G401.6 (cell line): ENCODE data around the gene SYT17.

Experiments used
- FAIRE-seq: peaks from 2 replicates; lab custom pipeline; 2012; peaks lifted over from hg19 to GRCh38; lab: Jason Lieb, UNC

Gene SYT17

DNA sequence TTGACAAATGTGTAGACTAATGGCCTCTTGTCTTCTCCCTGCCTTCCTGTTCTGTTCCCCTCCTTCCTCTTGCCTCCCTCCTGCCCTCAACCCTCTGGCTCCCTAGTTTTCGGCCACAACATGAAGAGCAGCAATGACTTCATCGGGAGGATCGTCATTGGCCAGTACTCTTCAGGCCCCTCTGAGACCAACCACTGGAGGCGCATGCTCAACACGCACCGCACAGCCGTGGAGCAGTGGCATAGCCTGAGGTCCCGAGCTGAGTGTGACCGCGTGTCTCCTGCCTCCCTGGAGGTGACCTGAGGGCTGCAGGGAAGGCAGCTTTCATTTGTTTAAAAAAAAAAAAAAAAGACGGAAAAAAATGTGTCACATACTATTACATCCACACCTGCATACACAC is 98.7 kb downstream of the SYT17 start:
- no peak for FAIRE-seq

DNA sequence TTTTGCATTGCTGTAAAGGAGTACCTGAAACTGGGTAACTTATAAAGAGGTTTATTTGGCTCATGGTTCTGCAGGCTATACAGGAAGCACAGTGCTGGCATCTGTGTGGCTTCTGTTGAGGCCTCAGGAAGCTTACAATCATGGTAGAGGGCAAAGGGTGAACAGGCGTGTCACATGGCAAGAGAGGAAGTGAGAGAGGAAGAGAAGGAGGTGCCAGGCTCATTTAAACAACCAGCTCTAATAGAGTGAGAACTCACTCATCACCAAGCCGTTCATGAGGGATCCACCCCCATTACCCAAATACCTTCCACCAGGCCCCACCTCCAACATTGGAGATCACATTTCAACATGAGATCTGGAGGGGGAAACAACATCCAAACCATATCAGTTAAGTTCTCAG is 101.1 kb downstream of the SYT17 start:
- no peak for FAIRE-seq

- FAIRE-seq = no peak
Measured at GRCh38 chr16:19274165-19274797, 106.2 kb downstream of the SYT17 start.

DNA sequence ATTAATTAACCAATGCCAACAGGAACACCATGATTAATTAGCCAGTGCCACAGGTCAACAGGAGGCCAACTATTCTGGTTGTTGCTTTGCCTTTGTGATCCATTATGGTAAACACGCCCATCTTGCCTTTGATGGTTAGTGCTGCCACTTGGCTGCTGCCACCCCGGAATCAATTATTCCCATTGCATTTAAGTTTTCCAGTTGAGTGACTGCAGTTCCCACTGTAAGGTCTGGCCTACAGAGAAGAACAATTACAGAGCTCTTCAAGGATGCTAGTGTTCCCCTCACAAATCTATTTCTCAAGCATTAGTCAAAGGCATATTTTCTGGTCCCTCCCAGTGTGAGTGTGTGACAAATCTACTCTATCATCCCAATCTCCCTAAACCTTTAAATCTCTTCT is 110.4 kb downstream of the SYT17 start:
- no peak for FAIRE-seq

- no peak for FAIRE-seq
Measured at GRCh38 chr16:19281246-19281645, 113.2 kb downstream of the SYT17 start.

DNA sequence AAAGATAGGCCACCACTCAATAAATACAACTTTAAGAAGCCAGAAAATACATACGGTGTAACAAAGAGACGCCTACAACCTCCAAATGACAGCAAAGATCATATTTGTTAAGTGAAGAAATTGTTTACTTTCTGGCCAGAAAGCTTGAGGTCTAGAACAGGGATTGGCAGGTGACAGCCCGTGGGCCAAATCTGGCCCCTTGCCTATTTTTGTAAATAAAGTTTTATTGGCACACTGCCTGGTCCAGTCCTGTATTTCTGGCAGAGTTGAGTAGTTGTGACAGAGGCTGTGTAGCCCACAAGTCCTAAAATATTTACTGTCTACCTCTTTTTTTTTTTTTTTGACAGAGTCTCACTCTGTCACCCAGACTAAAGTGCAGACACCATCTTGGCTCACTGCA is 114.1 kb downstream of the SYT17 start:
- no peak for FAIRE-seq

GRCh38 chr16:19283637-19284036 is 115.6 kb downstream of the SYT17 start:
- FAIRE-seq = no peak

DNA sequence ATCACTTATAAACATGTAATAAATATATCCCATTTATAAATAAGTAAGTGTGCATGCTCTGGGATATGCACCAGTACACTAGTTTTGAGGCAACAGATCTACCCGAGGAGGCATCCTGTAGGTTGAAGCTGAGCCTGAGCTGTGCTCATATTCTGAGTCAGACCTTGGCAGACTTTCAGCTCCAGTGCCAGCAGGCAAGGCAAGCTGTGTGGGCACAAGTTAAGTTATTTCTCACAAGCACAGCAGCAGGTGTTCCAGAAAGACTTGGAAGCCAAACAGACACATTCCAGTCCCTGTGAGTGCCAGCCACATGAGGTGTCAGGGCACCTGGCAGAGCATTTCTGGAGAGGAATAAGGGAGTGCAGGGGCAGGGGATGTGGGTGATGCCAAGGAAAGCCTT is 116.2 kb downstream of the SYT17 start:
- no peak for FAIRE-seq

- FAIRE-seq = no peak
Measured at GRCh38 chr16:19285431-19285830, 117.4 kb downstream of the SYT17 start, which contains the start of gene CLEC19A. Gene CLEC19A (plus strand): TSS chr16:19285731. CDS start chr16:19285852, 121 bp downstream.

DNA sequence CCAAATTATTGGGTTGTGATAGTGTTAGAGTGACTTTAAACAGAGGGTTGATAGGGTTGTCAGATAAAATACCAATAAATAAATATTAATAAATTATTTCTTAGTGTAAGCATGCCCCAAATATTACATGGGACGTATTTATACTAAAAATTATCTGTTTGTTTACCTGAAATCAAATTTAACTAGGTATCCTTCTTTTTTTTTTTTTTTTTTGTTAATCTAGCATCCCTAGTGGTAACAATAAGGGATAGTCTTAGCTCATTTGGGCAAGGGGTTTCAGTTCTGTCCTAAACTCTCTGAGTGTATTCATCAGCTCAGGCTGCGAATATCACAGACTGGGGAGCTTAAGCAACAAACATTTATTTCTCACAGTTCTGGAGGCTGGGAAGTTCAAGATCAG is 118.8 kb downstream of the SYT17 start:
- no peak for FAIRE-seq

DNA sequence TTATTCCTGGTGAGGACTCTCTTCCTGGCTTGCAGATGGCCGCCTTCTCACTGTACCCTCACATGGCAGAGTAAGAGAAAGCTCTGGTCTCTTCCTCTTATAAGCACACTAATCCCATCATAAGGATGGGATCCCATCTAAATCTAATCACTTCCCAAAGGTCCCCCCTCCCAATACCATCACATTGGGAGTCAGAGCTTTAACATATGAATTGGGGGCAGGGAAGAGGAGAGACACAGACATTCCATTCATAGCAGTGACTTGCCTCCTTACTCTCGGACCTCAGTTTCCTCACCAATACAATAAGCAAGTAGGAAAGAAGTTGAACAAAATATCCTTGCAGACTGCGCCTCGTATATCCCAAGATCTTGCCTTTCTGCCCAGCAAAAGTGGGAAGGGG is 119.2 kb downstream of the SYT17 start:
- no peak for FAIRE-seq

DNA sequence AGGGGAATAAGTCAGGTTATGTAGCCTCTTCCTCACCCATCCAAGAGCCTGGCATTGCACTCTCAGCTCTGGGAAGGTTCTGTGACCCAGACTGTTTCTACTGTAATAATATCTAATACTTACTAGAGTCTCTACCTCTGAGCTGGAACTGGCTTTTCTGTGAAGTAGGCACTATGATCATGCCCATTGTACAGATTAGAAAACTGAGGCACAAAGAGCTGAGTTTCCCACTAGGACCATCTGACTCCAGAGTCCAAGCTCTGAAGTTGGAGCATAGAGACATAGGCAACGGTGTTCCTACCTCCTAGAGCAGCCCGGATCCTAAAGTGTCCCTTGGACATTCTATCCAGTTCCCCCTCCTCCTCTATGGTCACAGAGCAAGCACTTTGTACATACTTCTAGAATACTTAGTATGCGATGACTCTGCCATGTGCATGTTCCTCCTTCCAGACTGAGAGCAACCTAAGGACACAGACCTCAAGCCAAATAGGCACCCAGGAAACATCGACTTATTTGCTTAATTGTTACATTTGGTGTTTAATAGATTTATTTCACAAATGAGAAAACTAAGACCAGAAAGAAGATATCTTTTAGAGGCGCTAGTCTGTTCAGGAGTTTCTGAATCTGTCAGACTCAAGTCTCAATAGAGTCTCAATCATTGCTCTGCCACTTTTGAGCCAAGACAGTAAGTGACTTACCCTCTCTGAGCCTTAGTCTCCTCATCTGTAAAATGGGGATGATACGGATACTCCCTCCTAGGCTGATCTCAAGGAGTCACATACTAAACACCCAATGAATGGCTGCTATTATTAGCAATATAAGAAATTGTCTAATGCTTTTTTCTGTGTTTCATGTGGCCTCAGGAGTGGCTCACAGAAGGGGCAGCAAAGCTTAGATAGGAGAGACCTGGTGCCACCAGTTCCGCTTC is 121.1 kb downstream of the SYT17 start:
- no peak for FAIRE-seq

GRCh38 chr16:19289811-19290485 is 121.9 kb downstream of the SYT17 start:
- FAIRE-seq = no peak

GRCh38 chr16:19290860-19291259 is 122.8 kb downstream of the SYT17 start:
- no peak for FAIRE-seq

DNA sequence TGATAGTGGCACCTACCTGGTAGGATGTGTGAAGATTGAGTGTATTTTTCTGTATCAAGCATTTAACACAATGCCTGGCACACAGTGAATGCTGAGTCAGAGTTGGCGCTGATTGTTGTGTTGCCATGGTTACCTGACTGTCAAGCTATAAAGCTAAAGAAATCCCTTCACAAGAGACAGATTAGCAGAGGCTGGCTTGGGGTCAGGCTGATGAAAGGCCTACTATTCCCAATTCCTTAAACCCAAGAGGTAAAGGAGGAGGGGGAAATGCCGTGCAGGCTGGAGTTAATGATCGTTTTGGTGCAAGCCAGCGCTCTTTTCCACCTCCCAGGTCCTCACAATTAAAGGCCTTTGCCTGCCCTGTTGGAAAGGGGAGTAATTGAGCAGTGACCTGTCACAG is 123.4 kb downstream of the SYT17 start:
- FAIRE-seq = no peak

DNA sequence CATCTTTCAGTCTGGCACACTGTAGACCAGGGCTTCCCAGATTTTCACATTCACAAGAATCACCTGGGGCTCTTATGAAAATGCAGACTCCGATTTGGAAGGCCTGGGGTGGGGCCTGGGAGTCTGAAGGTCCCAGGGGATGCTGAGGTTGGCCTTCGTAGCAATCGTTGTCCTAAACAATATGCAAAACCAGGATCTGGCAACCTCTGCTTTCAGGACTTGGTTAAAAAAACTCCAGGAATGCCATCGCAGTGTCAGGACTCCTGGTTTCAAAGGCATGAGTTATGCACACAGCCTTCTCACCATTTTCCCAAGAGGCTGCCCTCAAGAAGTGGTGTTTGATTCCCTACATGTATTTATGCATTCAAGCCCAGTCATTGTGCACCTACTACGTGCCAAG is 124.1 kb downstream of the SYT17 start:
- no peak for FAIRE-seq

- FAIRE-seq = no peak
Measured at GRCh38 chr16:19294156-19294649, 126.2 kb downstream of the SYT17 start.

- no peak for FAIRE-seq
Measured at GRCh38 chr16:19295393-19295792, 127.4 kb downstream of the SYT17 start.

DNA sequence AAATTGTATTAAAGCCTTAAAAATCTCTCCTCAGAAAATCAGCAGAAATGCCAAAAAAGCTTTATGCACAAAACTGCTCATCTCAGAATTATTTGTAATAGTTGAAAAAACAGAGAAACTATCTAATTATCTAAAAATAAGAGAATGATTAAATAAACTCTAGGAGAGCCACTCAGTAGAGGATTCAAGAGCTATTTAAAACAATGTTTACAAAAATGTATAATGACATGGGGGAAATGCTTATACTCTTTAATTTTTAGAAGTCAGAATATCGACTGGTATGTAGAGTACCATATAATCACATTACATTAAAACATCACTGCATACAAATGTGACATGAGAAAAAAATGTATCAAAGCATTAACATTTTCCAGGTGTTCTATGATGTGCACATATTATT is 129.4 kb downstream of the SYT17 start:
- FAIRE-seq = no peak

DNA sequence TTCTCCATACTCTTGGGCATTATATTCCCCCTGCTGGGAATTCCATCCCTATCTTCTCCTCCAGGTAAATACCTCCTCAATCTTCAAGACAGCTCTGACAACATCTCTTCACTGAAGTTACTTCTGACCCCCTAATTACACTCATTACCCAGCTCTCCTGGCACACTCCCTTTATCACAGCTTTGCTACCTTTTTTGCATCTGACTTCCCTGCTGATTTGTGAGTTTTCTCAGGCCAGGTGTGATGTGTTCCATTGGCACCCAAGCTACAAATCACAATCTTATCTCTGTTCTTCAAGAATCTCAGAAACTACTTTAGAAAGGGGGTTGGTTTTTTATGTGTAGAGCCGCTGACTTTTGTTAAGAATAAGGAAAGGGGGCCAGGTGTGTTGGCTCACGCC is 131.5 kb downstream of the SYT17 start:
- no peak for FAIRE-seq

GRCh38 chr16:19301931-19302330 is 133.9 kb downstream of the SYT17 start:
- FAIRE-seq = no peak

- no peak for FAIRE-seq
Measured at GRCh38 chr16:19304750-19305149, 136.7 kb downstream of the SYT17 start.

- no peak for FAIRE-seq
Measured at GRCh38 chr16:19305443-19305842, 137.4 kb downstream of the SYT17 start.
